ENCODE data around the gene EGR2.

GRCh38 chr10:62763155-62763554 lies 53.0 kb downstream of the EGR2 start:
- no peak for TF ChIP-seq EZH2 (IDR thresholded peaks at IDR 0.05; ENCODE audit: borderline replicate concordance, control insufficient read depth, low read depth, low read length)
- TF ChIP-seq, protein P1, sequence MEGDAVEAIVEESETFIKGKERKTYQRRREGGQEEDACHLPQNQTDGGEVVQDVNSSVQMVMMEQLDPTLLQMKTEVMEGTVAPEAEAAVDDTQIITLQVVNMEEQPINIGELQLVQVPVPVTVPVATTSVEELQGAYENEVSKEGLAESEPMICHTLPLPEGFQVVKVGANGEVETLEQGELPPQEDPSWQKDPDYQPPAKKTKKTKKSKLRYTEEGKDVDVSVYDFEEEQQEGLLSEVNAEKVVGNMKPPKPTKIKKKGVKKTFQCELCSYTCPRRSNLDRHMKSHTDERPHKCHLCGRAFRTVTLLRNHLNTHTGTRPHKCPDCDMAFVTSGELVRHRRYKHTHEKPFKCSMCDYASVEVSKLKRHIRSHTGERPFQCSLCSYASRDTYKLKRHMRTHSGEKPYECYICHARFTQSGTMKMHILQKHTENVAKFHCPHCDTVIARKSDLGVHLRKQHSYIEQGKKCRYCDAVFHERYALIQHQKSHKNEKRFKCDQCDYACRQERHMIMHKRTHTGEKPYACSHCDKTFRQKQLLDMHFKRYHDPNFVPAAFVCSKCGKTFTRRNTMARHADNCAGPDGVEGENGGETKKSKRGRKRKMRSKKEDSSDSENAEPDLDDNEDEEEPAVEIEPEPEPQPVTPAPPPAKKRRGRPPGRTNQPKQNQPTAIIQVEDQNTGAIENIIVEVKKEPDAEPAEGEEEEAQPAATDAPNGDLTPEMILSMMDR (IDR thresholded peaks at IDR 0.05 in 2 of 3, conservative IDR thresholded peaks at IDR 0.05 in 1 of 3; ENCODE audit: control insufficient read depth in 2 of 3, extremely low read depth in 1 of 3, insufficient read depth in 1 of 3, low read depth in 3 of 3, low read length in 3 of 3), result no peak
- TF ChIP-seq, protein P2, sequence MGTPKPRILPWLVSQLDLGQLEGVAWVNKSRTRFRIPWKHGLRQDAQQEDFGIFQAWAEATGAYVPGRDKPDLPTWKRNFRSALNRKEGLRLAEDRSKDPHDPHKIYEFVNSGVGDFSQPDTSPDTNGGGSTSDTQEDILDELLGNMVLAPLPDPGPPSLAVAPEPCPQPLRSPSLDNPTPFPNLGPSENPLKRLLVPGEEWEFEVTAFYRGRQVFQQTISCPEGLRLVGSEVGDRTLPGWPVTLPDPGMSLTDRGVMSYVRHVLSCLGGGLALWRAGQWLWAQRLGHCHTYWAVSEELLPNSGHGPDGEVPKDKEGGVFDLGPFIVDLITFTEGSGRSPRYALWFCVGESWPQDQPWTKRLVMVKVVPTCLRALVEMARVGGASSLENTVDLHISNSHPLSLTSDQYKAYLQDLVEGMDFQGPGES (IDR thresholded peaks at IDR 0.05), result no peak
- no peak for TF ChIP-seq RAD21 (IDR thresholded peaks at IDR 0.05; ENCODE audit: insufficient read depth, low read depth, low read length)
- TF ChIP-seq HCFC1 (IDR thresholded peaks at IDR 0.05; ENCODE audit: low read length), result no peak
- TF ChIP-seq PAX8 (IDR thresholded peaks at IDR 0.05), result no peak
- TF ChIP-seq TARDBP (IDR thresholded peaks at IDR 0.05; ENCODE audit: borderline replicate concordance), result no peak
- TF ChIP-seq, protein P3, sequence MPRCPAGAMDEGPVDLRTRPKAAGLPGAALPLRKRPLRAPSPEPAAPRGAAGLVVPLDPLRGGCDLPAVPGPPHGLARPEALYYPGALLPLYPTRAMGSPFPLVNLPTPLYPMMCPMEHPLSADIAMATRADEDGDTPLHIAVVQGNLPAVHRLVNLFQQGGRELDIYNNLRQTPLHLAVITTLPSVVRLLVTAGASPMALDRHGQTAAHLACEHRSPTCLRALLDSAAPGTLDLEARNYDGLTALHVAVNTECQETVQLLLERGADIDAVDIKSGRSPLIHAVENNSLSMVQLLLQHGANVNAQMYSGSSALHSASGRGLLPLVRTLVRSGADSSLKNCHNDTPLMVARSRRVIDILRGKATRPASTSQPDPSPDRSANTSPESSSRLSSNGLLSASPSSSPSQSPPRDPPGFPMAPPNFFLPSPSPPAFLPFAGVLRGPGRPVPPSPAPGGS (IDR thresholded peaks at IDR 0.05; ENCODE audit: borderline replicate concordance, insufficient read depth, low read depth, low read length, poor library complexity, severe bottlenecking), result no peak
- TF ChIP-seq RCOR1 (conservative IDR thresholded peaks at IDR 0.05; ENCODE audit: low read depth, low read length), result no peak
- TF ChIP-seq RFX5 (IDR thresholded peaks at IDR 0.05; ENCODE audit: low read depth, low read length), result no peak
- TF ChIP-seq POLR2AphosphoS5 (IDR thresholded peaks at IDR 0.05; ENCODE audit: low read length), result no peak

All from GM12878 (cell line).